Aorta (tissue), 5 donors: Measurements from ENCODE around the gene RDH16. TPM values are rescaled to one million over a fixed set of nuclear protein-coding genes. Genes with fewer than 3 reads are reported as not detected.

ENCODE experiments used
- ATAC-seq: fragments of 200-7000 bp; cut with Tn5 transposase; one replicate; pipeline ENCODE4 v1.9.1; 2022; ENCODE audit warnings: moderate library complexity; ENCODE audit not compliant: low FRiP score
- DNase-seq, 2 donors: peaks; one replicate each; pipeline ENCODE4 v3.0.0-alpha.2; 2020
- H3K27ac ChIP-seq, 2 donors: one replicate each; pipeline ENCODE4 v1.5.1; 2013; ENCODE audit warnings: low read length in 2 of 2, mild to moderate bottlenecking in 2 of 2, moderate library complexity in 2 of 2, control low read depth in 1 of 2, inconsistent platforms in 1 of 2, low read depth in 1 of 2
- H3K27me3 ChIP-seq, 2 donors: one replicate each; pipeline ENCODE4 v1.6.1; 2013; ENCODE audit warnings: control low read depth in 1 of 2, low read length in 1 of 2, mild to moderate bottlenecking in 1 of 2, moderate library complexity in 1 of 2; ENCODE audit not compliant: insufficient read depth in 2 of 2, control insufficient read depth in 1 of 2
- H3K36me3 ChIP-seq, 2 donors: one replicate each; pipeline ENCODE4 v1.6.1; 2013; ENCODE audit warnings: control low read depth in 1 of 2, low read length in 1 of 2, mild to moderate bottlenecking in 1 of 2; ENCODE audit not compliant: insufficient read depth in 2 of 2, control insufficient read depth in 1 of 2
- H3K4me1 ChIP-seq, 2 donors: one replicate each; pipeline ENCODE4 v1.6.1; 2013; ENCODE audit warnings: low read length in 2 of 2, control low read depth in 1 of 2, mild to moderate bottlenecking in 1 of 2, moderate library complexity in 1 of 2; ENCODE audit not compliant: insufficient read depth in 2 of 2, control insufficient read depth in 1 of 2
- H3K4me3 ChIP-seq, 2 donors: one replicate each; pipeline ENCODE4 v1.5.1; 2013; ENCODE audit warnings: low read length in 2 of 2, control low read depth in 1 of 2, mild to moderate bottlenecking in 1 of 2
- H3K9me3 ChIP-seq: one replicate; pipeline ENCODE4 v1.6.1; 2013; ENCODE audit warnings: mild to moderate bottlenecking, low read length; ENCODE audit not compliant: control insufficient read depth
- WGBS, 2 donors: extraction: QIAGEN DNeasy Blood & Tissue Kit; methylation state at CpG; one replicate each; pipeline ENCODE4 v1.1.7; 2013; 5-methylcytosine and 5-hydroxymethylcytosine counted together
- intact Hi-C, 2 donors: fragments of 100-400 bp; cut with DNase I; formaldehyde crosslinking; loops; one replicate each; pipeline versions ENCODE4 v1.14.2 to v1.15.0; 2022
- long read RNA-seq, 2 donors: library from polyadenylated mRNA; unstranded; transcript quantifications; one replicate each; pipeline ENCODE4 v2.0.0, GENCODE V29; 2020 to 2021
- polyA plus RNA-seq, 2 donors: library from polyadenylated mRNA; stranded (reverse); fragments of 200-250 nt; gene quantifications; one replicate each; pipeline ENCODE4 v1.2.3, GENCODE V29; 2013
- total RNA-seq, 2 donors: library from RNA; stranded (reverse); fragmentation: NEBNext Ultra II Directional; extraction: Animal tissue kit (Norgen Biotek cat#: 25700); gene quantifications; one replicate each; pipeline ENCODE4 v1.2.1, GENCODE V29; 2021
- donor health status: healthy with polysubstance abuse.
- donor health status: Bipolar disorder and iron deficiency.
- donor health status: DM: no; HTN: no; CAD: no.
- donor health status: DM: no; HTN: no; CAD: no.
- donor health status: DM: yes; HTN: yes; CAD: no.

RDH16 gene
- total RNA-seq (under 1 TPM; 0.42 to 0.75 TPM), polyA plus RNA-seq (under 1 TPM; 0.23 to 0.50 TPM)
- long read RNA-seq, donor 1, result 0 reads
- long read RNA-seq, donor 2, result 0 reads

GRCh38 chr12:56957229-56958052 is at the start of gene RDH16:
TSS of gene RDH16 (minus strand) at chr12:56957608. CDS start at chr12:56957462, 146 bp downstream.
- WGBS, 2 donors, result 83 to 87% methylated on average over 10 of the region's 10 CpGs
- H3K4me3 ChIP-seq, result no peak within 1 kb of the TSS
- H3K9me3 ChIP-seq, result peaks cover 11% of the 10 kb centered on the region
- DNase-seq, result no peak
- no peaks in the 10 kb centered on the region for H3K4me1 ChIP-seq
- no peak for ATAC-seq
- H3K36me3 ChIP-seq, result no peaks in the 10 kb centered on the region
- intact Hi-C loops, result no loop called here
- H3K27me3 ChIP-seq, result no peaks in the 10 kb centered on the region
- H3K27ac ChIP-seq, result no peak within 1 kb of the TSS

DNA sequence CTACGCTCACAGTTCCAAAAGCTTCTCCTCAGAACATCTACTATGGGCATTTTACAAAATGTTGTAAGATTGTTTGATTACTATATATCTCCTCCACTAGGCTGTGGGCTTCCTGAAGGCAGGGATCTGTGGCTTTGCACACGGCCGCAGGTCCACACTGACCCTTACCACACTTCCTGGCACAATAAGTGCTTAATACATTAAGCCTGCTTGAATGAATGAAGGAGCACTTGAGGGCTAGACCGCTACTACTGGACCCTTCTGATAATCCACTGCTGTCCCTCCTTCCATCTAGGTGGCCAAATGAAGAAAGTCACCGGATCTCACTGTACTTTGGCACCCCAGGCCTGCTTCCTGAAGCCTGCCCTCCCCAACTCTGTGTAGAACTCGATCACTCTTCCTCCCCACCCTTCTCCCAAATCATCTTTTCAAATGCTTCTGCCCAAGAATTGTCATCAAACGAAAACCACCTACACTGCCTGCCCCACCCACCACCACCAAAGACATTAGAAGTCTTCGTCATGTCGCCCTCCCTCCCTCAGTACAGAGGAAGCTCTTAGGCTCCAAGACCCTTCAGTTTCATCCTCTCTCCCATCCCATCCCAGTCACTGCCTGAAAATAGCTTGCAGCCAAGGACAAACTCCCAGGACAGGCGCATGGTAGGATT is 49.5 kb upstream of the RDH16 start:
- no peak for ATAC-seq
- no peak for DNase-seq
- 60 to 63% methylated on average over 10 of the region's 10 CpGs for WGBS, 2 donors
- Histone ChIP-seq H3K4me1 (no peaks in the 10 kb centered on the region), H3K9me3 (no peaks in the 10 kb centered on the region), H3K27ac (no peak overlapping the region), H3K36me3 (peaks cover 0 to 3% of the 10 kb centered on the region in 2 donors), H3K27me3 (no peaks in the 10 kb centered on the region), H3K4me3 (peak overlapping the region in 1 of 2 donors; percentile 83)
- intact Hi-C loops, result loop anchor here in 1 of 2 donors (5.0 kb wide), 2 partner anchors 55 to 105 kb away; partner anchors contain the start of gene STAT6

DNA sequence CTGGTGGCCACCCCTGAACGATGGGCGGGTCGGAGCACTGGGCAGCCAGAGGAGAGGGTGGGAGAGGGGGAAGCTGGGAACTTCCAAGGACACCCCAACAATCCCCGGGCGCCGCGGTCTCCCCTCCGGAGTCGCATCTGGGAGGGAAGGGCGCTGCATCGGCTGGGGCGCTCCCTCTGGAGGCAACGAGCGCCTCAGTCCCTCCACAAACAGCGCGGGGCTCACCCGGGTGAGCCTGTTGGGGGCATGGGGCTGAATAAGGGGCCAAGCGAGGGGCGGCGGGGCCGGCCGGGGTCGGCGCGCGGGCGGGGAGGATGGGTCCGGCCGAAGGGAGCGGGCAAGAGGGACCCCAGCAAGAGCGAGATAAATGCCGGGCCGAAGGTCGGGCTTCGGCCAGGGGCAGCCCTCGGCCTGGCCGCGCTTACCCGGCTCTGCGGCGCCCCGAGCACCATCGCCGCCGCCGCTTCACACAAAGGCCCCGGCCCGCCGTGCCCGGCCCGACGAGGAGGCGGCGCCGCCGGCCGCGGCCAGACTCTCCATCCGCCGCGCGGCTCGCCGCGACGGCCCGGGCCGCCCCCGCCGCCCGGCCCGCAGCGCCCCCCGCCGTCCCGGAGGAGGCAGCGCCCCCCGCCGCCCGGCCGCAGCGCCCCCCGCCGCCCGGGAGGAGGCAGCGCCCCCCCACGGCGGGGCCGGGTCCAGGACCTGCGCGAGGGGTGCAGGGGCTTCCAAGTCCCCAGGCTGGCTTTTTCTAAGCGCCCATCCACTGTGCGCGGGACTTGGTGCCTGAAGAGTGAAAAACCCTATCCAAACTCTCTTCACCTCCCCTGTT is 48.8 kb upstream of the RDH16 start, which contains the start of gene ZBTB39:
Gene ZBTB39, minus strand, starts transcription at position 567 of the 829 bp plus-strand sequence. CDS start 1,629 bp downstream, outside the sequence.
- peak within 1 kb of the TSS in 1 of 2 donors; percentile 8 for H3K27ac ChIP-seq

DNA sequence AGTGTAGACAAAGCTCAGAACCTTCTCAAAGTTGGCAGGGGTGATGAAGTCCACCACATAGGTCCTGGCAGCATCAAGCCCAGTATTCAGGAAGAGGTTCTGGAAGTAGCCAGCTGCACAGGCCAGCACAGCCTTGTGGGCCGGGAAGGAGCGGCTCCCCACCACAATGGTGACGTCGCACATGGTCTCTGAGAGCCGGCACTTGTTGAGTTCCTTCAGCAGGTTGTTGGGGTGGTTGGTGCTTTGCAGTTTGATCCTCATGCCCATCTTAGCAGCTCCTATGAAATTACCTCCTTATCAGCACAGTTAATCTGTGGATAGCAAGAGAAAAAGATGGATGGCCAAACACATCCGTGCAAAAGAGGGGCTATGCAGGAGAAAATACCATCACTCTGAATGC is 47.2 kb upstream of the RDH16 start:
- no peak for DNase-seq
- ATAC-seq, result no peak
- no peaks in the 10 kb centered on the region for H3K27me3 ChIP-seq
- 77 to 80% methylated on average over 6 of the region's 6 CpGs for WGBS, 2 donors
- no peaks in the 10 kb centered on the region for H3K9me3 ChIP-seq
- H3K4me3 ChIP-seq, result no peak overlapping the region
- H3K36me3 ChIP-seq, result peaks cover 0 to 3% of the 10 kb centered on the region in 2 donors
- no peak overlapping the region for H3K27ac ChIP-seq
- intact Hi-C loops, result loop anchor here in 1 of 2 donors (5.0 kb wide), 2 partner anchors 58 to 108 kb away; partner anchors contain the start of gene STAT6
- no peaks in the 10 kb centered on the region for H3K4me1 ChIP-seq

More for the DNA sequence above, 48.8 kb upstream of the RDH16 start, which contains the start of gene ZBTB39:
- DNase-seq, result peak; percentile 62 to 86
- Histone ChIP-seq H3K27me3 (no peaks in the 10 kb centered on the region), H3K4me1 (no peaks in the 10 kb centered on the region), H3K9me3 (no peaks in the 10 kb centered on the region), H3K36me3 (peaks cover 0 to 3% of the 10 kb centered on the region in 2 donors), H3K4me3 (peak within 1 kb of the TSS; percentile 83 to 96)
- intact Hi-C loops, result loop anchor here in 1 of 2 donors (5.0 kb wide), 2 partner anchors 56 to 106 kb away; partner anchors contain the start of gene STAT6
- ATAC-seq, result peak; percentile 80
- WGBS, 2 donors, result 0 to 1% methylated on average over 56 to 94 of the region's 94 CpGs

GRCh38 chr12:57003395-57003794 is 46.0 kb upstream of the RDH16 start:
- WGBS, 2 donors, result 92 to 95% methylated on average over 13 of the region's 13 CpGs
- DNase-seq, result no peak

GRCh38 chr12:57001448-57001906 is 44.1 kb upstream of the RDH16 start:
- 29 to 34% methylated on average over 13 of the region's 13 CpGs for WGBS, 2 donors
- Histone ChIP-seq H3K9me3 (no peaks in the 10 kb centered on the region), H3K36me3 (peaks cover 0 to 5% of the 10 kb centered on the region in 2 donors), H3K4me1 (no peaks in the 10 kb centered on the region), H3K4me3 (no peak overlapping the region), H3K27me3 (no peaks in the 10 kb centered on the region), H3K27ac (no peak overlapping the region)
- DNase-seq, result peak; percentile 69 to 82
- no peak for ATAC-seq
- intact Hi-C loops, result no loop called here

More at GRCh38 chr12:57003395-57003794, 46.0 kb upstream of the RDH16 start:
- no peak for ATAC-seq
- H3K27ac ChIP-seq, result no peak overlapping the region
- H3K36me3 ChIP-seq, result peaks cover 0 to 3% of the 10 kb centered on the region in 2 donors
- no peaks in the 10 kb centered on the region for H3K9me3 ChIP-seq
- H3K4me3 ChIP-seq, result no peak overlapping the region
- intact Hi-C loops, result no loop called here
- H3K4me1 ChIP-seq, result no peaks in the 10 kb centered on the region
- H3K27me3 ChIP-seq, result no peaks in the 10 kb centered on the region

DNA sequence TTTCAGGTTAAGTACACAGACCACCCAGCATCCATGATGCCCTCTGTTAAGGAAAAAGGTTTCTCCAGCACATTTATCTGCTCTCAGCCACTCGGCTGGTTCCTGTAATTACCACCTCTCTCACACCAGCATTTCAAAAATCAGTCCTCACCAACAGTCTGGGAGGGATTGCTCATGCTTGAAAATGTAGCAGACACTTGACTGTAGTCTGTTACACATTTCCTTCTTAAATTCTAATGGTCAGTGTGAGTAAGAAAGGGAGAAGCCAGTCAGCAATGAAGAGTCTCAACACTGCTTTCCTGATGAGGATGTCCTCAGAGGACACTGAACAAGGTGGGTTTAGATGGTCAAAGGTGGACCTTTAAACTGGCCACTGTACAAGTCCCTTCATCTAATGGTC is 43.0 kb upstream of the RDH16 start:
- ATAC-seq (no peak), DNase-seq (no peak)
- WGBS, 2 donors, result 61 to 68% methylated on average over 1 of the region's 1 CpG
- peaks cover 0 to 5% of the 10 kb centered on the region in 2 donors for H3K36me3 ChIP-seq
- H3K27me3 ChIP-seq, result no peaks in the 10 kb centered on the region
- intact Hi-C loops, result no loop called here
- no peaks in the 10 kb centered on the region for H3K9me3 ChIP-seq
- no peak overlapping the region for H3K4me3 ChIP-seq
- H3K4me1 ChIP-seq, result no peaks in the 10 kb centered on the region
- H3K27ac ChIP-seq, result no peak overlapping the region

- H3K27me3 ChIP-seq, result no peaks in the 10 kb centered on the region
- no peaks in the 10 kb centered on the region for H3K9me3 ChIP-seq
- ATAC-seq (no peak), DNase-seq (no peak)
- intact Hi-C loops, result no loop called here
- no peaks in the 10 kb centered on the region for H3K4me1 ChIP-seq
- H3K4me3 ChIP-seq, result no peak overlapping the region
- H3K27ac ChIP-seq, result no peak overlapping the region
- WGBS, 2 donors, result 76 to 77% methylated on average over 4 of the region's 4 CpGs
- peaks cover 0 to 5% of the 10 kb centered on the region in 2 donors for H3K36me3 ChIP-seq
These were observed 42.0 kb upstream of the RDH16 start for GRCh38 chr12:56999456-56999855.
